GM12878 (cell line): ENCODE data around the gene TSC2. TPM values are rescaled to one million over a fixed set of nuclear protein-coding genes. Genes with fewer than 3 reads are reported as not detected.

Experiments used
- ATAC-seq: fragments of 200-7000 bp; cut with Tn5 transposase; 3 replicates; pipeline ENCODE4 v1.9.1; 2020; ENCODE audit warnings: mild to moderate bottlenecking, moderate library complexity
- BruUV-seq: library from RNA; stranded (reverse); fragments of 400-500 nt; replicated peaks from 2 replicates; lab custom pipeline; 2021; lab: Mats Ljungman, UMichigan
- CTCF ChIA-PET: fragments of 300-600 bp; sonication (Branson Sonifier 250); formaldehyde crosslinking; extraction: SDS; loops from one replicate; lab custom pipeline; 2021; ENCODE audit warnings: inconsistent platforms; lab: Yijun Ruan, JAX
- POLR2A ChIA-PET: fragments of 350-600 bp; formaldehyde crosslinking; extraction: SDS; loops from one replicate; lab custom pipeline; 2021; ENCODE audit warnings: inconsistent platforms; lab: Charles Lee
- RAD21 ChIA-PET: fragments of 300-600 bp; sonication (Branson Sonifier 250); formaldehyde crosslinking; loops from one replicate; lab custom pipeline; 2023; ENCODE audit warnings: antibody characterized with exemption; ENCODE audit not compliant: unreplicated experiment; lab: Charles Lee
- SMC1A ChIA-PET: fragments of 300-600 bp; sonication (Branson Sonifier 250); formaldehyde crosslinking; loops from one replicate; lab custom pipeline; 2023; ENCODE audit not compliant: unreplicated experiment, uncharacterized antibody; lab: Charles Lee
- DNase-seq: peaks from one replicate; pipeline ENCODE4 v3.0.0-alpha.2; 2011; ENCODE audit warnings: low read depth, low spot score
- FAIRE-seq: peaks from 3 replicates; lab custom pipeline; 2011; peaks lifted over from hg19 to GRCh38; lab: Jason Lieb, UNC
- H2AFZ ChIP-seq: 2 replicates; pipeline ENCODE4 v1.6.0; 2011; ENCODE audit warnings: low read depth, low read length, control low read depth; ENCODE audit not compliant: control insufficient read depth
- H3K27ac ChIP-seq: 2 replicates; pipeline ENCODE4 v1.5.1; 2011; ENCODE audit warnings: control low read depth; ENCODE audit not compliant: control insufficient read depth, insufficient read depth
- H3K27me3 ChIP-seq, 2 experiments: replicated peaks in 1 of 2; 2 replicates each; pipeline versions ENCODE4 v1.6.0 to v1.6.1; 2011; ENCODE audit warnings: low read length in 1 of 2; ENCODE audit not compliant: control insufficient read depth in 2 of 2, insufficient read depth in 2 of 2
- H3K36me3 ChIP-seq, 2 experiments: 2 replicates each; pipeline ENCODE4 v1.5.1; 2011; ENCODE audit warnings: low read length in 1 of 2; ENCODE audit not compliant: control insufficient read depth in 2 of 2, insufficient read depth in 2 of 2
- H3K4me1 ChIP-seq: 2 replicates; pipeline ENCODE4 v1.6.1; 2011; ENCODE audit warnings: mild to moderate bottlenecking, low read length, moderate library complexity, mixed read lengths; ENCODE audit not compliant: control insufficient read depth, insufficient read depth
- H3K4me2 ChIP-seq: 2 replicates; pipeline ENCODE4 v1.6.0; 2011; ENCODE audit warnings: control low read depth; ENCODE audit not compliant: control insufficient read depth, insufficient read depth
- H3K4me3 ChIP-seq: fragments of 200-600 bp; sonication (generic); 2 replicates; pipeline ENCODE4 v1.5.1; 2016
- H3K79me2 ChIP-seq: 2 replicates; pipeline ENCODE4 v1.6.0; 2011; ENCODE audit warnings: low read length; ENCODE audit not compliant: control insufficient read depth, insufficient read depth
- H3K9ac ChIP-seq: 2 replicates; pipeline ENCODE4 v1.8.0; 2011; ENCODE audit warnings: low read length, control low read depth, mixed read lengths; ENCODE audit not compliant: control insufficient read depth, insufficient read depth
- H3K9me3 ChIP-seq: replicated peaks from 3 replicates; pipeline ENCODE4 v1.5.1; 2011; ENCODE audit warnings: mild to moderate bottlenecking, low read length; ENCODE audit not compliant: control insufficient read depth, insufficient read depth
- H4K20me1 ChIP-seq: 2 replicates; pipeline ENCODE4 v1.6.0; 2011; ENCODE audit not compliant: control insufficient read depth, insufficient read depth
- IRF4 ChIP-seq: IDR thresholded peaks from 2 replicates; pipeline ENCODE4 v1.6.1; 2011; ENCODE audit warnings: low read depth, low read length
- KAT2A ChIP-seq: conservative IDR thresholded peaks from 2 replicates; pipeline ENCODE4 v1.6.1; 2011; ENCODE audit warnings: low read depth, low read length; ENCODE audit not compliant: control insufficient read depth
- MXI1 ChIP-seq: fragments of 150-350 bp; IDR thresholded peaks from 2 replicates; pipeline ENCODE4 v1.6.1; 2011; ENCODE audit warnings: low read depth, mild to moderate bottlenecking, inconsistent platforms, low read length, improper control_type of control experiment
- NBN ChIP-seq: fragments of 450-650 bp; IDR thresholded peaks from 2 replicates; pipeline ENCODE4 v1.6.1; 2016
- NFYA ChIP-seq: IDR thresholded peaks from 2 replicates; pipeline ENCODE4 v1.6.1; 2011; ENCODE audit warnings: low read depth, mild to moderate bottlenecking, low read length, improper control_type of control experiment, borderline replicate concordance
- NR2C2 ChIP-seq: IDR thresholded peaks from 2 replicates; pipeline ENCODE4 v1.6.1; 2011; ENCODE audit warnings: borderline replicate concordance, low read depth; ENCODE audit not compliant: control insufficient read depth, insufficient read length
- RAD21 ChIP-seq: IDR thresholded peaks from 2 replicates; pipeline ENCODE4 v1.6.1; 2011; ENCODE audit warnings: mild to moderate bottlenecking, low read depth, low read length, moderate library complexity; ENCODE audit not compliant: insufficient read depth
- SMARCA5 ChIP-seq: fragments of 450-650 bp; IDR thresholded peaks from 2 replicates; pipeline ENCODE4 v1.6.1; 2017; ENCODE audit warnings: mild to moderate bottlenecking
- SREBF1 ChIP-seq: IDR thresholded peaks from 2 replicates; pipeline ENCODE4 v1.6.1; 2012; ENCODE audit warnings: mild to moderate bottlenecking, low read length
- STAT3 ChIP-seq: IDR thresholded peaks from 2 replicates; pipeline ENCODE4 v1.6.1; 2011; ENCODE audit warnings: low read depth, low read length, improper control_type of control experiment
- TCF7 ChIP-seq: IDR thresholded peaks from 2 replicates; pipeline ENCODE4 v1.6.1; 2014; ENCODE audit warnings: antibody characterized with exemption, borderline replicate concordance
- ZBTB11 ChIP-seq: fragments of 450-650 bp; formaldehyde crosslinking; IDR thresholded peaks from 2 replicates; pipeline ENCODE4 v1.5.0; 2022; ENCODE audit warnings: mild to moderate bottlenecking, missing genetic modification characterization
- WGBS: methylation state at CpG from one replicate; pipeline ENCODE4 v1.1.6; 2016; ENCODE audit warnings: low lambda C conversion rate; ENCODE audit not compliant: insufficient replicate concordance, insufficient coverage; ENCODE audit errors: missing lambda C conversion rate; 5-methylcytosine and 5-hydroxymethylcytosine counted together
- in situ Hi-C: fragments of 300-500 bp; cut with MboI; formaldehyde crosslinking; loops from 9 replicates; pipeline ENCODE4 v1.14.3; 2018; ENCODE audit warnings: mixed read lengths
- intact Hi-C: fragments of 100-400 bp; cut with micrococcal nuclease; formaldehyde crosslinking; loops from one replicate; pipeline ENCODE4 v1.14.2; 2022; ENCODE audit not compliant: unreplicated experiment
- polyA plus RNA-seq, 11 experiments: library from polyadenylated mRNA; depleted of rRNA in 4 of 11; unstranded in 6 of 11; stranded (reverse) in 5 of 11; fragments of >200 nt; fragmentation: Nextera tagmentation in 4 of 11; fragmentation: Illumina TruSeq in 1 of 11; extraction: Ambion mirVana in 4 of 11; extraction: Trizol in 1 of 11; gene quantifications; 1 replicate in 1 of 11; 2 replicates in 10 of 11; pipeline versions ENCODE4 v1.2.1 to v1.2.3, GENCODE V29; 2011 to 2016; ENCODE audit warnings: inconsistent platforms in 2 of 11, missing spikeins in 2 of 11, low read depth in 1 of 11
- total RNA-seq, 4 experiments: library from RNA; depleted of rRNA in 3 of 4; stranded (reverse); fragments of >200 nt in 3 of 4; fragmentation: Illumina TruSeq in 1 of 4; extraction: Trizol in 1 of 4; gene quantifications; 2 replicates each; pipeline versions ENCODE4 v1.2.1 to v1.2.3, GENCODE V29; 2013 to 2021
- TF ChIP-seq, protein P1 (sequence below): IDR thresholded peaks from 2 replicates; pipeline ENCODE4 v1.6.1; 2011; ENCODE audit warnings: borderline replicate concordance, low read depth, mild to moderate bottlenecking, moderate library complexity, mixed read lengths, low read length; ENCODE audit not compliant: insufficient read depth; ENCODE audit errors: extremely low read length

Gene TSC2
- total and polyA plus RNA-seq, 10 of the 15 experiments (the other 5 are each of a cell fraction or from before 2014, with no cell fraction given), result 1.6 to 77.0 (median 21.6) TPM

DNA sequence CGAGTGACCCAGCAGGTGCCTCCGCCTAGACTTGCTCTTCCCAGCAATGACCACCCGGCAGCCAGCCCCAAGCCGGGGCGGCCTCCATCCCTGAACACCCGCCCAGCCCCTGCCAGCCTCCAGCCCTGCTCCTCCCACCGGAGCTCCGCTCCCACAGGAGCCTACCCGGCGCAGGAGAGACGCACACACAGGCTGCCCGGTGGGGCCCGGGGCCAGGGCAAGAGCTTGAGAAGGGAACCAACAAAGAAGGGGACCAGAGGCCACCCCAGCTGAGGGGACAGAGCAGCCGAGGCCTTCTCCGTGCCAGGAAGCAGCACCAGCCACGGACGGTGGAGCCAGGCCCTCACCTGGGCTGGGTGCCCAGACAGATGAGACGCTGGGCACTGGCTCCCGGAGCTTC is 74.1 kb downstream of the TSC2 start:
- ChIA-PET RAD21 (interaction anchor here (0.8 to 1.3 kb wide), 4 partner anchors 14 to 34 kb away, joined by 3 to 22 read pairs (median 4); partner anchors contain the start of genes PKD1 and TRAF7), POLR2A (interaction anchor here (1.5 kb wide), 1 partner anchor 19 kb away, joined by 3 read pairs; no protein-coding TSS in a partner anchor), SMC1A (interaction anchor here (0.7 to 1.2 kb wide), 6 partner anchors 14 to 129 kb away, joined by 3 to 4 read pairs (median 3); partner anchors contain the start of genes ECI1, PKD1 and TRAF7), CTCF (interaction anchor here (0.7 to 1.2 kb wide), 11 partner anchors 15 to 152 kb away, joined by 3 to 14 read pairs (median 3); partner anchors contain the start of gene PKD1)
- no peak for DNase-seq
- Histone ChIP-seq H3K4me2 (no peak overlapping the region), H3K27ac (no peak overlapping the region), H3K9me3 (no peaks in the 10 kb centered on the region), H3K36me3 (no peaks in the 10 kb centered on the region), H3K27me3 (no peaks in the 10 kb centered on the region), H3K4me3 (no peak overlapping the region), H4K20me1 (no peaks in the 10 kb centered on the region), H3K9ac (no peak overlapping the region), H2AFZ (no peak overlapping the region), H3K4me1 (no peaks in the 10 kb centered on the region), H3K79me2 (no peaks in the 10 kb centered on the region)
- FAIRE-seq, result no peak
- whole genome bisulfite sequencing, result 79% methylated on average over 14 of the region's 19 CpGs
- TF ChIP-seq NFYA (no peak), TCF7 (no peak), NBN (no peak), STAT3 (no peak), RAD21 (no peak), NR2C2 (no peak), MXI1 (no peak), IRF4 (no peak), KAT2A (no peak), SMARCA5 (no peak), ZBTB11 (CRISPR knock-in tag) (no peak), SREBF1 (no peak)
- TF ChIP-seq, protein P1, sequence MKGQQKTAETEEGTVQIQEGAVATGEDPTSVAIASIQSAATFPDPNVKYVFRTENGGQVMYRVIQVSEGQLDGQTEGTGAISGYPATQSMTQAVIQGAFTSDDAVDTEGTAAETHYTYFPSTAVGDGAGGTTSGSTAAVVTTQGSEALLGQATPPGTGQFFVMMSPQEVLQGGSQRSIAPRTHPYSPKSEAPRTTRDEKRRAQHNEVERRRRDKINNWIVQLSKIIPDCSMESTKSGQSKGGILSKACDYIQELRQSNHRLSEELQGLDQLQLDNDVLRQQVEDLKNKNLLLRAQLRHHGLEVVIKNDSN, result no peak
- intact Hi-C loops, result no loop called here
- in situ Hi-C loops, result no loop called here
- no TSS peak for BruUV-seq
- ATAC-seq, result no peak
